Sigmoid colon (tissue), 3 donors: Measurements from ENCODE around the gene SLC7A5.

Experiments used
- CTCF ChIP-seq, 4 experiments: fragments of 450-650 bp in 3 of 4; fragments of 200-600 bp in 1 of 4; IDR thresholded peaks; one replicate each; pipeline ENCODE4 v1.5.1; 2016 to 2019; ENCODE audit warnings: antibody characterized with exemption in 4 of 4, mild to moderate bottlenecking in 3 of 4, moderate library complexity in 2 of 4
- POLR2A ChIP-seq, 2 donors: fragments of 450-650 bp; IDR thresholded peaks; one replicate each; pipeline ENCODE4 v1.6.1; 2016; ENCODE audit warnings: antibody characterized with exemption in 2 of 2, mild to moderate bottlenecking in 2 of 2, moderate library complexity in 2 of 2

GRCh38 chr16:87818533-87819161 is 50.7 kb downstream of the SLC7A5 start:
- TF ChIP-seq CTCF (IDR thresholded peaks at IDR 0.05) (no peak), POLR2A (IDR thresholded peaks at IDR 0.05) (no peak)
